Prostate gland (tissue), 2 donors: Measurements from ENCODE around the gene KRTAP10-1.

Experiments
- POLR2A ChIP-seq: fragments of 450-650 bp; IDR thresholded peaks from one replicate; pipeline ENCODE4 v1.6.1; 2016; ENCODE audit warnings: antibody characterized with exemption, mild to moderate bottlenecking
- POLR2AphosphoS5 ChIP-seq: sonication (generic); formaldehyde crosslinking; IDR thresholded peaks from one replicate; pipeline ENCODE4 v1.6.1; 2017; ENCODE audit warnings: antibody characterized with exemption
- TF ChIP-seq, protein P1 (sequence below), 4 experiments: fragments of 200-600 bp in 2 of 4; fragments of 450-650 bp in 2 of 4; sonication (generic) in 2 of 4; IDR thresholded peaks; 1 replicate in 3 of 4; 2 replicates in 1 of 4; pipeline ENCODE4 v1.5.1; 2016 to 2019; ENCODE audit warnings: antibody characterized with exemption in 4 of 4, mild to moderate bottlenecking in 2 of 4, moderate library complexity in 2 of 4

DNA sequence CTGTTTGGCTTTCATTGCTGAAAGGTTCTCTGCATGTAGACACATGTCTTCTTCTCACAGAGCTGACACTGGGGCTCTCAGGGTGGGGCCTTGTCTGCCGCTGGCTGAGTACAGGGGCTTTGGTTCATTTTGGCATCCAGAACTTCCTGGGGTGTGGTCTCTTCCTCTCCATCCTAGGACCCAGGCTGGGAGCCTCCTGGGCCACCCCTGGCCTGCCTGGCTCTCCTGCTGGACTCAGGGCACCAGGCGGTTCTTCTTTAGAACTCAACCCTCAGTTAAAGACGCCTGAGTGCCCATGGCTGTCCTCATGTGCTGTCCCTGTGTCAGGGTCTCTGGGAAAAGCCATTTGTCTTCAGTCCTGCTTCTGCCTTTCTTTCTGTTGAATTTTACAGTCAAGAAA, 45.9 kb upstream of the KRTAP10-1 start:
- no peak for TF ChIP-seq POLR2A
- TF ChIP-seq, protein P1, sequence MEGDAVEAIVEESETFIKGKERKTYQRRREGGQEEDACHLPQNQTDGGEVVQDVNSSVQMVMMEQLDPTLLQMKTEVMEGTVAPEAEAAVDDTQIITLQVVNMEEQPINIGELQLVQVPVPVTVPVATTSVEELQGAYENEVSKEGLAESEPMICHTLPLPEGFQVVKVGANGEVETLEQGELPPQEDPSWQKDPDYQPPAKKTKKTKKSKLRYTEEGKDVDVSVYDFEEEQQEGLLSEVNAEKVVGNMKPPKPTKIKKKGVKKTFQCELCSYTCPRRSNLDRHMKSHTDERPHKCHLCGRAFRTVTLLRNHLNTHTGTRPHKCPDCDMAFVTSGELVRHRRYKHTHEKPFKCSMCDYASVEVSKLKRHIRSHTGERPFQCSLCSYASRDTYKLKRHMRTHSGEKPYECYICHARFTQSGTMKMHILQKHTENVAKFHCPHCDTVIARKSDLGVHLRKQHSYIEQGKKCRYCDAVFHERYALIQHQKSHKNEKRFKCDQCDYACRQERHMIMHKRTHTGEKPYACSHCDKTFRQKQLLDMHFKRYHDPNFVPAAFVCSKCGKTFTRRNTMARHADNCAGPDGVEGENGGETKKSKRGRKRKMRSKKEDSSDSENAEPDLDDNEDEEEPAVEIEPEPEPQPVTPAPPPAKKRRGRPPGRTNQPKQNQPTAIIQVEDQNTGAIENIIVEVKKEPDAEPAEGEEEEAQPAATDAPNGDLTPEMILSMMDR (IDR thresholded peaks at IDR 0.05): no peak
- no peak for TF ChIP-seq POLR2AphosphoS5
